HepG2 (cell line): Measurements from ENCODE around the gene PFN4. TPM values are rescaled to one million over a fixed set of nuclear protein-coding genes. Genes with fewer than 3 reads are reported as not detected.

Experiments used
- AGO1 ChIP-seq: fragments of 200-400 bp; formaldehyde crosslinking; IDR thresholded peaks from 2 replicates; pipeline ENCODE4 v1.6.1; 2017; ENCODE audit warnings: mild to moderate bottlenecking, low read depth, low read length, moderate library complexity; ENCODE audit not compliant: poor library complexity, severe bottlenecking
- ARNT ChIP-seq: fragments of 450-650 bp; IDR thresholded peaks from 2 replicates; pipeline ENCODE4 v1.6.1; 2017
- EP300 ChIP-seq, 3 experiments: sonication (generic) in 1 of 3; formaldehyde crosslinking in 1 of 3; IDR thresholded peaks; 2 replicates each; pipeline versions ENCODE4 v1.5.1 to v1.6.1; 2011 to 2020; ENCODE audit warnings: low read depth in 2 of 3, low read length in 2 of 3, borderline replicate concordance in 1 of 3, improper control_type of control experiment in 1 of 3, mild to moderate bottlenecking in 1 of 3, missing genetic modification reagents in 1 of 3, moderate library complexity in 1 of 3
- GATA4 ChIP-seq: sonication (generic); IDR thresholded peaks from 2 replicates; pipeline ENCODE4 v1.6.1; 2016; ENCODE audit warnings: antibody characterized with exemption, low read depth, borderline replicate concordance
- GTF3A ChIP-seq: sonication (generic); formaldehyde crosslinking; conservative IDR thresholded peaks from 2 replicates; pipeline ENCODE4 v1.4.0; 2020; ENCODE audit warnings: mild to moderate bottlenecking, missing genetic modification reagents
- HNRNPH1 ChIP-seq: fragments of 200-400 bp; formaldehyde crosslinking; optimal IDR thresholded peaks from 2 replicates; pipeline ENCODE3; 2017; ENCODE audit warnings: mild to moderate bottlenecking, low read depth, low read length
- HNRNPLL ChIP-seq: fragments of 200-400 bp; formaldehyde crosslinking; IDR thresholded peaks from 2 replicates; pipeline ENCODE4 v1.6.1; 2017; ENCODE audit warnings: mild to moderate bottlenecking, low read depth, low read length; ENCODE audit not compliant: poor library complexity, severe bottlenecking
- ISX ChIP-seq: sonication (generic); formaldehyde crosslinking; conservative IDR thresholded peaks from 2 replicates; pipeline ENCODE4 v1.5.0; 2020; ENCODE audit warnings: missing genetic modification reagents
- MED8 ChIP-seq: sonication (generic); formaldehyde crosslinking; IDR thresholded peaks from 2 replicates; pipeline ENCODE4 v1.8.1; 2023; ENCODE audit warnings: mild to moderate bottlenecking, missing genetic modification reagents; ENCODE audit not compliant: insufficient replicate concordance
- MZF1 ChIP-seq: sonication (generic); formaldehyde crosslinking; IDR thresholded peaks from 2 replicates; pipeline ENCODE4 v1.8.1; 2023; ENCODE audit warnings: mild to moderate bottlenecking, missing genetic modification reagents, borderline replicate concordance
- NR1H2 ChIP-seq: sonication (generic); formaldehyde crosslinking; IDR thresholded peaks from 2 replicates; pipeline ENCODE4 v1.8.1; 2022; ENCODE audit warnings: low read depth, missing genetic modification reagents, borderline replicate concordance
- PHB2 ChIP-seq: fragments of 450-650 bp; IDR thresholded peaks from 2 replicates; pipeline ENCODE4 v1.6.1; 2018; ENCODE audit not compliant: partially characterized antibody
- REL ChIP-seq: sonication (generic); formaldehyde crosslinking; conservative IDR thresholded peaks from 2 replicates; pipeline ENCODE4 v1.8.0; 2022; ENCODE audit warnings: mild to moderate bottlenecking, missing genetic modification reagents, moderate library complexity
- TP53 ChIP-seq: sonication (generic); formaldehyde crosslinking; conservative IDR thresholded peaks from 2 replicates; pipeline ENCODE4 v1.4.0; 2020; ENCODE audit warnings: missing genetic modification reagents
- ZMYM4 ChIP-seq: sonication (generic); formaldehyde crosslinking; IDR thresholded peaks from 2 replicates; pipeline ENCODE4 v1.8.1; 2023; ENCODE audit warnings: mild to moderate bottlenecking, missing genetic modification reagents
- ZNF282 ChIP-seq: fragments of 450-650 bp; IDR thresholded peaks from 2 replicates; pipeline ENCODE4 v1.6.1; 2018; ENCODE audit not compliant: partially characterized antibody
- ZNF317 ChIP-seq: sonication (generic); formaldehyde crosslinking; IDR thresholded peaks from 2 replicates; pipeline ENCODE4 v1.5.0; 2020; ENCODE audit warnings: mild to moderate bottlenecking, missing genetic modification reagents
- ZNF468 ChIP-seq: sonication (generic); formaldehyde crosslinking; IDR thresholded peaks from 2 replicates; pipeline ENCODE4 v1.8.0; 2022; ENCODE audit warnings: mild to moderate bottlenecking, moderate library complexity, missing genetic modification reagents
- ZNF652 ChIP-seq: IDR thresholded peaks from 2 replicates; pipeline ENCODE4 v1.6.1; 2016; ENCODE audit warnings: low read depth, borderline replicate concordance
- ZNF678 ChIP-seq: sonication (generic); formaldehyde crosslinking; IDR thresholded peaks from 2 replicates; pipeline ENCODE4 v1.4.0; 2020; ENCODE audit warnings: mild to moderate bottlenecking, missing genetic modification reagents
- polyA plus RNA-seq, 8 experiments: library from polyadenylated mRNA; depleted of rRNA in 3 of 8; stranded (reverse) in 7 of 8; unstranded in 1 of 8; fragments of >200 nt; fragmentation: Illumina TruSeq in 4 of 8; extraction: Trizol in 4 of 8; gene quantifications; 2 replicates each; pipeline versions ENCODE4 v1.2.1 to v1.2.3, GENCODE V29; 2011 to 2016; ENCODE audit warnings: low read depth in 4 of 8, missing spikeins in 1 of 8, mixed read lengths in 1 of 8; ENCODE audit not compliant: insufficient read depth in 1 of 8
- total RNA-seq, 5 experiments: library from RNA; depleted of rRNA; stranded (reverse); fragments of >200 nt; fragmentation: Illumina TruSeq; extraction: Trizol; gene quantifications; 2 replicates each; pipeline ENCODE4 v1.2.3, GENCODE V29; 2016; ENCODE audit warnings: low read depth in 1 of 5
- TF ChIP-seq, protein P1 (sequence below): sonication (generic); formaldehyde crosslinking; IDR thresholded peaks from 2 replicates; pipeline ENCODE4 v1.4.0; 2020; ENCODE audit warnings: missing genetic modification reagents, mild to moderate bottlenecking, borderline replicate concordance
- TF ChIP-seq, protein P2 (sequence below): sonication (generic); formaldehyde crosslinking; IDR thresholded peaks from 2 replicates; pipeline ENCODE4 v1.4.0; 2020; ENCODE audit warnings: missing genetic modification reagents; ENCODE audit errors: not compliant biosample characterization
- TF ChIP-seq, protein P3 (sequence below): sonication (generic); formaldehyde crosslinking; conservative IDR thresholded peaks from 2 replicates; pipeline ENCODE4 v1.8.0; 2022; ENCODE audit warnings: low read depth, missing genetic modification reagents
- TF ChIP-seq, protein P4 (sequence below): IDR thresholded peaks from 2 replicates; pipeline ENCODE4 v1.6.1; 2016; ENCODE audit warnings: missing genetic modification reagents, missing compliant biosample characterization

PFN4 gene
- total and polyA plus RNA-seq, 2 of the 13 experiments (the other 11 are each of a cell fraction or from before 2014, with no cell fraction given) = 0.12 to 0.20 TPM

DNA sequence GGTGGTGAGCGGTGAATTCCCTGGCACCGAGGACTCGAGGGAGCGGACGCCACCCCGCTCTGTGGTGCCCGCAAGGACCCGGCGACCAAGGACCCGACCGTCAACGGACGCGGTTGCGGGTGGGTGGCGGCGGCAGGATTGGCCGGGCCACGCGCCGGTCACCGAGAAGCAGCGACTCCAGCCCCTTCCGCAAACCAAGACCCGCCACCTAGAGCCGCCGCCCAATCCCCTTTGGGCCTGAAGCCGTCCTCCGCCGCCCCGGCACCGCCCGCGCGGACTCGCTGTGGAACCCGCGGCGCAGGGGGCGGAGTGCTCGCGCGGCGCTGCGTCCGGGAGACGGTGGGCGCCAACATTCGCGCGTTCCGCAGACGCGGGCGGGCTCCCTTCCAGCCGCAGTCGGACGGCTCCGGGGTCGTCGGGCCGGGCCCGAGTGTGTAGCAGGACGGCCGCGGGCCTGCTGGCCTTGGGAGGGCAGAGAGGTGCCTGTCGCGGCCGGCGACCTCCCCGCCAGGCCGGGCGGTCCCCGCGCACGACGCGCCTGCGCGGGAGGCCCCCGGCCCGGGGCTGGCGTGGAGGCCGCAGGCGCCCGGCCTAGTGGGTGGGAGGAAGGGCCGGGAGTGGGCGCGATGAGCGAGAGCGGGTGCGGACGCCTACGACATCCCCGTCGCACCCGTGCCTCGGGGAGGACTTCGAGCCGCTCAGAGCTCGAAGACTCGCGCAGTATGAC lies at the start of gene PFN4, which contains the start of gene FAM228B (continued):
- TF ChIP-seq, protein P1, sequence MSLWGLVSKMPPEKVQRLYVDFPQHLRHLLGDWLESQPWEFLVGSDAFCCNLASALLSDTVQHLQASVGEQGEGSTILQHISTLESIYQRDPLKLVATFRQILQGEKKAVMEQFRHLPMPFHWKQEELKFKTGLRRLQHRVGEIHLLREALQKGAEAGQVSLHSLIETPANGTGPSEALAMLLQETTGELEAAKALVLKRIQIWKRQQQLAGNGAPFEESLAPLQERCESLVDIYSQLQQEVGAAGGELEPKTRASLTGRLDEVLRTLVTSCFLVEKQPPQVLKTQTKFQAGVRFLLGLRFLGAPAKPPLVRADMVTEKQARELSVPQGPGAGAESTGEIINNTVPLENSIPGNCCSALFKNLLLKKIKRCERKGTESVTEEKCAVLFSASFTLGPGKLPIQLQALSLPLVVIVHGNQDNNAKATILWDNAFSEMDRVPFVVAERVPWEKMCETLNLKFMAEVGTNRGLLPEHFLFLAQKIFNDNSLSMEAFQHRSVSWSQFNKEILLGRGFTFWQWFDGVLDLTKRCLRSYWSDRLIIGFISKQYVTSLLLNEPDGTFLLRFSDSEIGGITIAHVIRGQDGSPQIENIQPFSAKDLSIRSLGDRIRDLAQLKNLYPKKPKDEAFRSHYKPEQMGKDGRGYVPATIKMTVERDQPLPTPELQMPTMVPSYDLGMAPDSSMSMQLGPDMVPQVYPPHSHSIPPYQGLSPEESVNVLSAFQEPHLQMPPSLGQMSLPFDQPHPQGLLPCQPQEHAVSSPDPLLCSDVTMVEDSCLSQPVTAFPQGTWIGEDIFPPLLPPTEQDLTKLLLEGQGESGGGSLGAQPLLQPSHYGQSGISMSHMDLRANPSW (CRISPR knock-in tag) = no peak
- no peak for TF ChIP-seq AGO1
- TF ChIP-seq ZNF317 (CRISPR knock-in tag) = 0 out of 2 replicates have a peak, but pooled peaks have one; percentile 6
- TF ChIP-seq, protein P2, sequence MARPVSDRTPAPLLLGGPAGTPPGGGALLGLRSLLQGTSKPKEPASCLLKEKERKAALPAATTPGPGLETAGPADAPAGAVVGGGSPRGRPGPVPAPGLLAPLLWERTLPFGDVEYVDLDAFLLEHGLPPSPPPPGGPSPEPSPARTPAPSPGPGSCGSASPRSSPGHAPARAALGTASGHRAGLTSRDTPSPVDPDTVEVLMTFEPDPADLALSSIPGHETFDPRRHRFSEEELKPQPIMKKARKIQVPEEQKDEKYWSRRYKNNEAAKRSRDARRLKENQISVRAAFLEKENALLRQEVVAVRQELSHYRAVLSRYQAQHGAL (CRISPR knock-in tag) = no peak
- 0 out of 2 replicates have a peak, but pooled peaks have one; percentile 66 for TF ChIP-seq ZNF468 (CRISPR knock-in tag)
- no peak for TF ChIP-seq ZNF282
- TF ChIP-seq MZF1 (CRISPR knock-in tag) = no peak
- TF ChIP-seq HNRNPH1 = no peak
- TF ChIP-seq ARNT = no peak
- peak; percentile 81 for TF ChIP-seq ZNF678
- no peak for TF ChIP-seq EP300 (IDR thresholded peaks at IDR 0.05; ENCODE audit: low read depth in 2 of 2, low read length in 2 of 2)
- TF ChIP-seq EP300 (CRISPR knock-in tag; IDR thresholded peaks at IDR 0.05; ENCODE audit: borderline replicate concordance) = no peak
- TF ChIP-seq ZNF652 (CRISPR knock-in tag) = no peak
- no peak for TF ChIP-seq ISX (CRISPR knock-in tag)
- TF ChIP-seq TP53 (CRISPR knock-in tag) = peak; percentile 17; the same call in 1 of the 2 replicates
- peak; percentile 87; the same call in 1 of the 2 replicates for TF ChIP-seq GTF3A
- TF ChIP-seq, protein P3, sequence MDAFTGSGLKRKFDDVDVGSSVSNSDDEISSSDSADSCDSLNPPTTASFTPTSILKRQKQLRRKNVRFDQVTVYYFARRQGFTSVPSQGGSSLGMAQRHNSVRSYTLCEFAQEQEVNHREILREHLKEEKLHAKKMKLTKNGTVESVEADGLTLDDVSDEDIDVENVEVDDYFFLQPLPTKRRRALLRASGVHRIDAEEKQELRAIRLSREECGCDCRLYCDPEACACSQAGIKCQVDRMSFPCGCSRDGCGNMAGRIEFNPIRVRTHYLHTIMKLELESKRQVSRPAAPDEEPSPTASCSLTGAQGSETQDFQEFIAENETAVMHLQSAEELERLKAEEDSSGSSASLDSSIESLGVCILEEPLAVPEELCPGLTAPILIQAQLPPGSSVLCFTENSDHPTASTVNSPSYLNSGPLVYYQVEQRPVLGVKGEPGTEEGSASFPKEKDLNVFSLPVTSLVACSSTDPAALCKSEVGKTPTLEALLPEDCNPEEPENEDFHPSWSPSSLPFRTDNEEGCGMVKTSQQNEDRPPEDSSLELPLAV (CRISPR knock-in tag) = no peak
- TF ChIP-seq MED8 = peak; percentile 73
- TF ChIP-seq, protein P4, sequence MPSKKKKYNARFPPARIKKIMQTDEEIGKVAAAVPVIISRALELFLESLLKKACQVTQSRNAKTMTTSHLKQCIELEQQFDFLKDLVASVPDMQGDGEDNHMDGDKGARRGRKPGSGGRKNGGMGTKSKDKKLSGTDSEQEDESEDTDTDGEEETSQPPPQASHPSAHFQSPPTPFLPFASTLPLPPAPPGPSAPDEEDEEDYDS = no peak; the same call in 1 of the 2 replicates
- TF ChIP-seq REL (CRISPR knock-in tag) = peak; percentile 72; the same call in 1 of the 2 replicates
- TF ChIP-seq PHB2 = no peak
- peak; percentile 89 for TF ChIP-seq HNRNPLL
- TF ChIP-seq GATA4 = no peak; the same call in 1 of the 2 replicates
- peak; percentile 91 for TF ChIP-seq ZMYM4 (CRISPR knock-in tag)
- TF ChIP-seq NR1H2 (CRISPR knock-in tag) = no peak
